IPS-18c (cell line): ENCODE measurements around the gene AP2B1.

Experiments
- H3K4me3 ChIP-seq: 2 replicates; pipeline ENCODE4 v1.7.0; 2013; ENCODE audit warnings: low read depth, mild to moderate bottlenecking, low read length, moderate library complexity; ENCODE audit not compliant: insufficient read depth
- H3K9me3 ChIP-seq: one replicate; pipeline ENCODE4 v1.6.1; 2013; ENCODE audit warnings: mild to moderate bottlenecking, low read length, moderate library complexity; ENCODE audit not compliant: control insufficient read depth, insufficient read depth

AP2B1 gene

GRCh38 chr17:35708149-35708548, 121.0 kb downstream of the AP2B1 start:
- Histone ChIP-seq H3K9me3 (no peaks in the 10 kb centered on the region), H3K4me3 (no peak overlapping the region)

GRCh38 chr17:35708951-35709350, 121.8 kb downstream of the AP2B1 start:
- no peaks in the 10 kb centered on the region for H3K9me3 ChIP-seq
- no peak overlapping the region for H3K4me3 ChIP-seq

GRCh38 chr17:35709874-35710273, 122.8 kb downstream of the AP2B1 start:
- no peak overlapping the region for H3K4me3 ChIP-seq
- no peaks in the 10 kb centered on the region for H3K9me3 ChIP-seq

DNA sequence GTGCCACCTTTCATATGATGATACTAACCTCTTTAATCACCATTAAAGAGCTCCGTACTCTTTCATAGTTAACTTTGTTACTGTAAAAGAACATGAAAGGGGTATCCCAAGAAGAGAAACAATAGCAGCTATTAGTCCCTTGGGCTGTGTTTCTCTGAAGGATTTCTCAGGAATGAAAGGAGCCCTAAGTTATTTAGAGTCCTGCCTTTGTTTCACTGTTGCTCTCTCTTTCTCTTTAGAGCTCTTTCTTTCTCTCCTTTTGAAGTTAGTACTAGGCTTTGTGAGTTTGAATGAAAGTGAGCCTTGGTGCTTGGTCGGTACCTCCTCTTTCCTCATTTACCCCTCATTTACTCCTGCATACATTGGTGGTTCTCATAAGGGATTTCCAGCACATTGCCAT, 123.8 kb downstream of the AP2B1 start:
- H3K9me3 ChIP-seq = no peaks in the 10 kb centered on the region
- H3K4me3 ChIP-seq = no peak overlapping the region

- H3K4me3 ChIP-seq = no peak overlapping the region
- no peaks in the 10 kb centered on the region for H3K9me3 ChIP-seq
Observed at GRCh38 chr17:35713069-35713728, 126.1 kb downstream of the AP2B1 start.

DNA sequence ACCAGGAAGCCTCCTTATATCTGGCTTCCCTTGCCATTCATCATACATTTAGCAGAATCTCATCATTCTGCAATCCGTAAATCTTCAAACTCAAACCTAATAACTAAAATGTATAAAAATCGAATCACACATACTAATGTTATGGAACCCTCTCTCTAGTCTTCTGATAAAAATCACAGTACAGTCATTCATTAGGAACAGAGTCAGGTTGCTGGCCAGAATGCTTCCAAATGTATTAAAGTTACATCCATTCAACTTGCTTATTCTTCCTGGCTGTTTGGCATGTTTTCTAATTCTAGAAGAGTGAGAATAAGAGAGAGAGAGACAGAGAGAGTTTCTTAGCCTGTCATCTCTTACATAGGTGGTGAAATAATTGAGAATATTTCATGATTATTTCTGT, 127.9 kb downstream of the AP2B1 start:
- no peak overlapping the region for H3K4me3 ChIP-seq
- no peaks in the 10 kb centered on the region for H3K9me3 ChIP-seq

DNA sequence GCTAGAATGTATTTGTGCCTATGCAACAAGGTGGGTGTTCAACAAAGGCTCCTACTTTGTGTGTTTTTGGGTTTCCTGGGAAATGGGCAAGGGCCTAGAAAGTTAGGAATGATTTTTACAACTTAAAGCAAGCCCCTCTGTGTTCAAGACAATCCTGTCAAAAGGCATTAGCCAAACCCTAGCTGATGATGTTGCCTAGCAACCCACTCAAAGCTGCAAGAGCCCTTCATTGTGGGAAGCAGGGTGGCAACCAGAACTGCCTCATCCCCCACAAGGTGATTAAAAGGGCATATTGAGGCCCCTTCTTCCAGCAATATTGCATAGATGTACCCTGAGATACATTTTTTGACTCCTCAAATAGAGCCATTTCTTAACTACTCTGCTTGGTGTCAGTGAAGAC, 128.3 kb downstream of the AP2B1 start:
- no peaks in the 10 kb centered on the region for H3K9me3 ChIP-seq

GRCh38 chr17:35716173-35716572, 129.1 kb downstream of the AP2B1 start:
- no peak overlapping the region for H3K4me3 ChIP-seq
- H3K9me3 ChIP-seq = no peaks in the 10 kb centered on the region

More for the DNA sequence above, 128.3 kb downstream of the AP2B1 start:
- H3K4me3 ChIP-seq = no peak overlapping the region

DNA sequence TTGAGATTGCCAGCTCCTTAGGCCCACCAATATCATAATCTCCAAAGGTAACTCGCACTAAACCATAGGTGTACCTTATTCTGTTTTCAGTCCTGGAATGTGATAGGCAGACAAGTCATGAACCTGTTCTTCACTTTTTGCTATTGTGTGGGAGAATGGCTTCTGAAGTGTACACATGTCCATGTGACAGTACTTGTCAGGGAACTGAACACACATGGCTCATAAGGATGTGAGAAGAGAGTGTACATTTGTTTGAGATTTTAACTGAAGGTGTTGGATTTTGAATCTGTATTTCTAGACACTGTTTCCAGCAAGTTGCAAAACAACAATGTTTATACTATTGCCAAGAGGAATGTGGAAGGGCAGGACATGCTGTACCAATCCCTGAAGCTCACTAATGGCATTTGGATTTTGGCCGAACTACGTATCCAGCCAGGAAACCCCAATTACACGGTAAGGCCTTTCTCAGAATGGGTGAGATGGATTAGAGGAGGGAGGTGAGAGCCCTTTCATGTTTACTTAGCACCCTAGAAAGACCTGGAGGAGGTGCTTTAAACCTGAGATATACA, 129.9 kb downstream of the AP2B1 start:
- Histone ChIP-seq H3K4me3 (no peak overlapping the region), H3K9me3 (no peaks in the 10 kb centered on the region)

DNA sequence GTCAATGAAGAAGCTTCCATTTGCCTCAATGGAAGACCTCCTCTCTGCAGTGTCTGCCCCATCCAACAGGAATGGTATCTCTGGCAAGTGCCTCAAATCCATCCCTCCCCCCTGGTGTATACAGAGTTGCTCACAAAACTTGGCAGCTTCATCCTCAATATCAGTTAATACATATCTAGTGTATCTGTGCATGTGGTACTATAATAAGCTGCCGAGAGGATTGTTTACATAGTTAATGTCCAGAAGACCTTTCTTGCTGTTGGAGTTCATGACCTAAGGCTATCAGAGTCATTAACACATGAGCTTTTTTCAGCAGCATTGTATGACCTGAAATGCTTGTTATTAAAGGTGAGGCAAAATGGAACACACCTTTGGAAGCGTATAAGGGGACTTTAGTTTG, 130.4 kb downstream of the AP2B1 start:
- H3K9me3 ChIP-seq = no peaks in the 10 kb centered on the region

GRCh38 chr17:35723735-35724134, 136.6 kb downstream of the AP2B1 start:
- H3K9me3 ChIP-seq = no peaks in the 10 kb centered on the region

More for the DNA sequence above, 130.4 kb downstream of the AP2B1 start:
- H3K4me3 ChIP-seq = no peak overlapping the region

DNA sequence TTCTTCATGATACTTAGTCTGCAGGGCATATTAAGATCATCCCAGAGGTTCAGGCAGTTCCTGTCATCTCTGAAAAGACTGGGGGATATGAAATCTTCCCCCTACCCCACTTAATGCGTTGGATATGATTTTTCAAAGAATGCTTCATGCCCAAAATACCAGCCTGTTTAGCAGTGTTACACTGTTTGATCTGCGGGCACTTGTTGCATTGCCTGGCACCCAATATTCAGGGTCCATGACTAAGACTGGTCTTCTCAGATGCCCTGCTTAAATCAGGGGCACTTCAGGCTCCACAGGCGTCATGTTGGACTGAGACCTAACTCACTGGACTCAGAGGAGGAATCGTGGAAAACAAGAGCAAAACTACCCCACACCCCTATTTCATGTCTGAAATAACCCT, 137.9 kb downstream of the AP2B1 start:
- no peaks in the 10 kb centered on the region for H3K9me3 ChIP-seq
- H3K4me3 ChIP-seq = no peak overlapping the region

More at GRCh38 chr17:35723735-35724134, 136.6 kb downstream of the AP2B1 start:
- H3K4me3 ChIP-seq = no peak overlapping the region

- Histone ChIP-seq H3K9me3 (no peaks in the 10 kb centered on the region), H3K4me3 (no peak overlapping the region)
Observed at GRCh38 chr17:35725802-35726126, 138.6 kb downstream of the AP2B1 start.

DNA sequence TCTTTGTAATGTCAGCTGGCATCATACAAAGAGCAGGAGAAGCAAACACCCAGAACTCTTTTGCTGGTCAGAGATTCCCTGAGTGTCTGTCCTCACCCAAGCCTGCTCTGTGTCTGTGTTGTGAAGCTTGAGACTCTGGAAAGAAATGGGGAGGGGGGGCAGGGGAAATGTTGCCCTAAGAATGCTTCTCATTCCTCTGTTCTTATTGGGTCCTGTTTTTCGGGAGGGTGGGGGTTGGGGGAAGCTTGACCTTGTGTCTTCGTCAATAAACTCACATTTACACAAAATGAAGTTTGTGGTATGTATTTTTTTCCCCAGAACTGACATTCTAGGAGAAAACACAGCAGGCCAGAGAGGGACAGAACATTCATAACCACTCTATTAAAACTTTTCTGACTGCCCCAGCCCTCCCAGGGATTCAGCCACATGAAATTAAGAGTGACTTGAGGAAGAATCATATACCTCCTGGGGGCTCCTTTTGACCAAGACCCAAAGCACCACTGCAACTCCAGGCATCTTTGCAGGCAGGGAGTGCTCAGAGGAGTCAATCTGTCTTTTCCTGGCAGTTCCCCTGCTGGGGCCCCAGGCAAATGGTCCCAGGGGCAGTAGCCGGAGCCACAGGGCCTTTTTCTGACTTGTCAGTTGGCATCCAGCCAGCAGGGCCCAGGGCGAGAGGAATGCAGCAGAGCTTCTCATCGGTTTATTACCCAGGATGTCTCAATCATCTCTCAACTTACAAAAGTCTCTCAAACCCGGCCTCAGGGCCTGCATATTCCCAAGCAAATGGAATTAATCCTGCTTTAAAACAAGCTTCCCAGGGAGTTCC, 139.2 kb downstream of the AP2B1 start:
- no peak overlapping the region for H3K4me3 ChIP-seq
- no peaks in the 10 kb centered on the region for H3K9me3 ChIP-seq

- no peak overlapping the region for H3K4me3 ChIP-seq
Observed at GRCh38 chr17:35726953-35727460, 139.9 kb downstream of the AP2B1 start.

DNA sequence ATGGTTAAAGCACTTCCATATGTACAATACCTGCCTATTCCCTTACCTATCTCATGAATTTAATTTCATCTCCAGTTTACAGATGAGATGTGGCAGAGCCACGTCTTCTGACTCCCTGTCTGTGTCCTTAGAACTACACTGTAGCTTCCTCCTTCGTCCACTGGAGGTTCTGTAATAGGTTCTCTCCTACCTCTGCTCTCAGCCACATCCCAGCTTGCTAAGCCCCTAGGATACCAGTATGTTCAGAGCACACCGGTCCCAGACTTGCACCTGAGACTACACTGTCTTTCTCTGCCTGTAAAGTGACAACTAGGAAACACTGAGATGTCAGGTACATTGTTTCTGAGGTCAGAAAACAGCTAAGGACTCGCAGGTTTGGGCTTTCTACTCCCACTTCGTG, 140.5 kb downstream of the AP2B1 start:
- Histone ChIP-seq H3K4me3 (no peak overlapping the region), H3K9me3 (no peaks in the 10 kb centered on the region)

More at GRCh38 chr17:35726953-35727460, 139.9 kb downstream of the AP2B1 start:
- no peaks in the 10 kb centered on the region for H3K9me3 ChIP-seq

DNA sequence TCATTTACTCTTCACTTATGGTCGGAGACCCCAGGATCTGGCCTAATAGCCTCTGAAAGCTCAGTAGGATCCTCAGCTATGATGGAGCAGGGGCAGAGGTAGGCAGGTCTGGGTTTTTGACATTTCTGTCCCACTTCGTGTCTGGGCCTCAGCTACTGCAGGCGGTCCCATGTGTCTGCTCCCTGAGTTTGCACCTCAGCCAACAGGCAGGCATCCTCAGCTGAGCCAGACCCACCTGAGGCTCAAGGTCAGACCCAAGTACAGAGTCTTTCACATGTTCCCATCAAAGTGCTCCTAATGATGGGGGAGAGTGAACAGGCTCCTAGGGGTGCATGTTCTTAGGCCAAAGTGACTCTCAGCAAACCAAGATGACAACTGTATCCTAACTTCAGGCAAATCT, 141.4 kb downstream of the AP2B1 start:
- no peak overlapping the region for H3K4me3 ChIP-seq
- H3K9me3 ChIP-seq = no peaks in the 10 kb centered on the region

- no peaks in the 10 kb centered on the region for H3K9me3 ChIP-seq
- no peak overlapping the region for H3K4me3 ChIP-seq
Observed at GRCh38 chr17:35729405-35729833, 142.3 kb downstream of the AP2B1 start.
